Pancreas (tissue), 10 donors: ENCODE measurements around the gene IP6K2. TPM values are rescaled to one million over a fixed set of nuclear protein-coding genes. Genes with fewer than 3 reads are reported as not detected.
"Not testable (repeated sequence)": the region's sequence is repeated elsewhere in the genome, so short reads cannot be mapped to it uniquely, and the experiment has no call there.

Experiments
- ATAC-seq, 4 donors: fragments of 200-7000 bp; cut with Tn5 transposase; one replicate each; pipeline versions ENCODE4 v1.8.0 to v1.9.1; 2020; ENCODE audit warnings: mild to moderate bottlenecking in 4 of 4, moderate library complexity in 4 of 4
- DNase-seq, 6 donors: peaks; one replicate each; pipeline ENCODE4 v3.0.0-alpha.2; 2020
- FAIRE-seq: peaks from 2 replicates; lab custom pipeline; 2012; peaks lifted over from hg19 to GRCh38; lab: Jason Lieb, UNC
- H3K27ac ChIP-seq, 4 donors: fragments of 200-600 bp; sonication (generic); 1 replicate in 3 of 4; 2 replicates in 1 of 4; pipeline versions ENCODE4 v1.5.0 to v1.8.0; 2020
- H3K27me3 ChIP-seq, 4 donors: fragments of 200-600 bp; one replicate each; pipeline ENCODE4 v1.8.0; 2021
- H3K36me3 ChIP-seq, 3 donors: fragments of 200-600 bp; sonication (generic) in 1 of 3; one replicate each; pipeline versions ENCODE4 v1.5.0 to v1.8.0; 2020 to 2021
- H3K4me1 ChIP-seq, 3 donors: fragments of 200-600 bp; one replicate each; pipeline ENCODE4 v1.8.0; 2021
- H3K4me3 ChIP-seq, 4 donors: fragments of 200-600 bp; sonication (generic) in 2 of 4; one replicate each; pipeline versions ENCODE4 v1.5.0 to v1.8.0; 2020 to 2021
- H3K9me3 ChIP-seq, 4 donors: fragments of 200-600 bp; one replicate each; pipeline ENCODE4 v1.8.0; 2021
- CTCF ChIP-seq, 4 donors: fragments of 200-600 bp; sonication (generic) in 3 of 4; IDR thresholded peaks; one replicate each; pipeline versions ENCODE4 v1.5.0 to v1.8.0; 2021; ENCODE audit warnings: antibody characterized with exemption in 4 of 4
- WGBS, 2 donors: extraction: QIAGEN DNeasy Blood & Tissue Kit; methylation state at CpG; one replicate each; pipeline ENCODE4 v1.1.7; 2013; 5-methylcytosine and 5-hydroxymethylcytosine counted together
- intact Hi-C, 3 donors: fragments of 100-400 bp; cut with DNase I; formaldehyde crosslinking; loops; one replicate each; pipeline versions ENCODE4 v1.11.1 to v1.14.2; 2022
- polyA plus RNA-seq, 2 donors: library from polyadenylated mRNA; stranded (reverse); fragments of 200-250 nt; gene quantifications; one replicate each; pipeline ENCODE4 v1.2.3, GENCODE V29; 2013
- total RNA-seq, 6 donors: library from RNA; stranded (reverse); fragmentation: NEBNext Ultra II Directional in 4 of 6; extraction: Animal tissue kit (Norgen Biotek cat#: 25700) in 4 of 6; gene quantifications; one replicate each; pipeline versions ENCODE4 v1.2.1 to v1.2.4, GENCODE V29; 2021 to 2023
- donor health status: healthy with polysubstance abuse.
- donor health status: DM: no; HTN: no; CAD: no; lungs with moderate emphysema.
- donor health status: DM: no; HTN: no; CAD: no.
- donor health status: control.
- donor health status: control.
- donor health status: Bipolar disorder and iron deficiency.
- donor health status: DM: yes; HTN: yes; CAD: no.
- donor health status: DM: no; HTN: no; CAD: no.
- donor health status: DM: no; HTN: no; CAD: no.
- donor health status: DM: yes; HTN: yes; CAD: no.

Gene IP6K2
- total and polyA plus RNA-seq, 8 donors, result 19.1 to 107 (median 35.3) TPM

- FAIRE-seq, result no peak
Measured at GRCh38 chr3:48723725-48724124, 6.7 kb upstream of the IP6K2 start.

GRCh38 chr3:48723293-48723692 lies 6.3 kb upstream of the IP6K2 start:
- WGBS, 2 donors, result 84 to 89% methylated on average over 3 of the region's 3 CpGs
- H3K9me3 ChIP-seq, H3K27ac ChIP-seq, H3K4me1 ChIP-seq, H3K4me3 ChIP-seq, H3K36me3 ChIP-seq, DNase-seq, ATAC-seq, FAIRE-seq, intact Hi-C loops, H3K27me3 ChIP-seq: not testable (repeated sequence)

More at GRCh38 chr3:48723725-48724124, 6.7 kb upstream of the IP6K2 start:
- no peaks in the 10 kb centered on the region for H3K36me3 ChIP-seq
- no peaks in the 10 kb centered on the region for H3K4me1 ChIP-seq
- intact Hi-C loops, result no loop called here
- no peak for TF ChIP-seq CTCF (IDR thresholded peaks at IDR 0.05)
- ATAC-seq (no peak), DNase-seq (no peak)
- H3K4me3 ChIP-seq, result no peak overlapping the region
- H3K27me3 ChIP-seq, result no peaks in the 10 kb centered on the region
- 87 to 88% methylated on average over 7 of the region's 7 CpGs for WGBS, 2 donors
- no peaks in the 10 kb centered on the region for H3K9me3 ChIP-seq
- no peak overlapping the region for H3K27ac ChIP-seq

GRCh38 chr3:48716508-48716981 lies 476 bp downstream of the IP6K2 start:
- no peaks in the 10 kb centered on the region for H3K9me3 ChIP-seq
- intact Hi-C loops, result no loop called here
- DNase-seq, result peak in 4 of 6 donors; percentile 21 to 40 (median 26)
- no peak for FAIRE-seq
- WGBS, 2 donors, result 0 to 1% methylated on average over 16 of the region's 16 CpGs
- no peaks in the 10 kb centered on the region for H3K27me3 ChIP-seq
- peak in 3 of 4 donors; percentile 27 to 40 (median 27) for ATAC-seq
- H3K4me1 ChIP-seq, result peaks cover 7 to 19% (median 10%) of the 10 kb centered on the region in 3 donors
- H3K27ac ChIP-seq, result peak overlapping the region; percentile 67 to 85 (median 70)
- no peak for TF ChIP-seq CTCF (IDR thresholded peaks at IDR 0.05)
- peak overlapping the region; percentile 60 to 82 (median 71) for H3K4me3 ChIP-seq
- H3K36me3 ChIP-seq, result no peaks in the 10 kb centered on the region

GRCh38 chr3:48715174-48715800 lies 1.7 kb downstream of the IP6K2 start:
- peak in 1 of 4 donors; percentile 5 for ATAC-seq
- Histone ChIP-seq H3K27ac (no peak overlapping the region), H3K4me3 (peak overlapping the region in 2 of 4 donors; percentile 66 to 82), H3K4me1 (peaks cover 7 to 19% (median 10%) of the 10 kb centered on the region in 3 donors), H3K36me3 (peaks cover 0 to 4% (median 0%) of the 10 kb centered on the region in 3 donors), H3K27me3 (no peaks in the 10 kb centered on the region), H3K9me3 (no peaks in the 10 kb centered on the region)
- no peak for DNase-seq
- no peak for FAIRE-seq
- intact Hi-C loops, result no loop called here
- no peak for TF ChIP-seq CTCF (IDR thresholded peaks at IDR 0.05)

GRCh38 chr3:48711727-48712126 lies 5.3 kb downstream of the IP6K2 start:
- DNase-seq (no peak), ATAC-seq (no peak), FAIRE-seq (no peak)
- intact Hi-C loops, result no loop called here
- Histone ChIP-seq H3K36me3 (peaks cover 0 to 4% (median 0%) of the 10 kb centered on the region in 3 donors), H3K9me3 (no peaks in the 10 kb centered on the region), H3K4me3 (no peak overlapping the region), H3K4me1 (peaks cover 7 to 24% (median 10%) of the 10 kb centered on the region in 3 donors), H3K27ac (no peak overlapping the region), H3K27me3 (no peaks in the 10 kb centered on the region)
- no peak for TF ChIP-seq CTCF (IDR thresholded peaks at IDR 0.05)
- 91 to 93% methylated on average over 2 of the region's 2 CpGs for WGBS, 2 donors
